Neural progenitor cell (in vitro differentiated cells): ENCODE data around the gene CCDC182. TPM values are rescaled to one million over a fixed set of nuclear protein-coding genes. Genes with fewer than 3 reads are reported as not detected.

ENCODE experiments used
- DNase-seq: peaks from one replicate; pipeline ENCODE4 v3.0.0-alpha.2; 2016; ENCODE audit warnings: low spot score
- H2AFZ ChIP-seq: fragments of 200-600 bp; sonication (generic); replicated peaks from 2 replicates; pipeline ENCODE4 v1.6.1; 2016; ENCODE audit warnings: antibody characterized with exemption
- H3F3A ChIP-seq: fragments of 200-600 bp; sonication (generic); 2 replicates; pipeline ENCODE4 v1.6.1; 2016; ENCODE audit warnings: antibody characterized with exemption, low read depth
- H3K27ac ChIP-seq: fragments of 200-600 bp; sonication (generic); 2 replicates; pipeline ENCODE4 v1.5.1; 2016; ENCODE audit warnings: mild to moderate bottlenecking
- H3K27me3 ChIP-seq: fragments of 200-600 bp; sonication (generic); 2 replicates; pipeline ENCODE4 v1.6.1; 2016; ENCODE audit warnings: mild to moderate bottlenecking, moderate library complexity
- H3K36me3 ChIP-seq: fragments of 200-600 bp; sonication (generic); 2 replicates; pipeline ENCODE4 v1.5.1; 2016
- H3K4me1 ChIP-seq: fragments of 200-600 bp; sonication (generic); 2 replicates; pipeline ENCODE4 v1.6.1; 2016; ENCODE audit warnings: mixed run types
- H3K4me2 ChIP-seq: fragments of 200-600 bp; sonication (generic); 2 replicates; pipeline ENCODE4 v1.6.1; 2016
- H3K4me3 ChIP-seq: fragments of 200-600 bp; sonication (generic); 2 replicates; pipeline ENCODE4 v1.5.1; 2016
- H3K79me2 ChIP-seq: fragments of 200-600 bp; sonication (generic); 2 replicates; pipeline ENCODE4 v1.6.1; 2016; ENCODE audit warnings: low read depth
- H3K9ac ChIP-seq: fragments of 200-600 bp; sonication (generic); 2 replicates; pipeline ENCODE4 v1.6.1; 2016
- H3K9me3 ChIP-seq: fragments of 200-600 bp; sonication (generic); 2 replicates; pipeline ENCODE4 v1.5.1; 2016; ENCODE audit warnings: low read depth
- H4K20me1 ChIP-seq: fragments of 200-600 bp; sonication (generic); 2 replicates; pipeline ENCODE4 v1.6.1; 2016; ENCODE audit warnings: low read depth
- H3K27ac Mint-ChIP-seq: 3 replicates; pipeline ENCODE4 v1.8.0; 2021; ENCODE audit warnings: mixed read lengths
- H3K27me3 Mint-ChIP-seq: 2 replicates; pipeline ENCODE4 v1.8.0; 2022; ENCODE audit warnings: low read depth, mild to moderate bottlenecking, inconsistent platforms, moderate library complexity, mixed read lengths; ENCODE audit not compliant: insufficient read depth
- H3K36me3 Mint-ChIP-seq: 3 replicates; pipeline ENCODE4 v1.8.0; 2021; ENCODE audit warnings: mixed read lengths
- H3K4me1 Mint-ChIP-seq: 3 replicates; pipeline ENCODE4 v1.8.0; 2021; ENCODE audit warnings: mixed read lengths
- H3K4me3 Mint-ChIP-seq: 3 replicates; pipeline ENCODE4 v1.8.0; 2021; ENCODE audit warnings: mild to moderate bottlenecking, moderate library complexity, mixed read lengths
- H3K9me3 Mint-ChIP-seq: 3 replicates; pipeline ENCODE4 v1.8.0; 2020; ENCODE audit warnings: mixed read lengths
- CTCF ChIP-seq: fragments of 200-600 bp; sonication (generic); IDR thresholded peaks from 2 replicates; pipeline ENCODE4 v1.5.1; 2017; ENCODE audit warnings: antibody characterized with exemption, mild to moderate bottlenecking
- EZH2 ChIP-seq: fragments of 200-600 bp; sonication (generic); IDR thresholded peaks from 2 replicates; pipeline ENCODE4 v1.6.1; 2017; ENCODE audit warnings: antibody characterized with exemption, mild to moderate bottlenecking, moderate library complexity
- EZH2phosphoT487 ChIP-seq: fragments of 200-600 bp; sonication (generic); IDR thresholded peaks from 2 replicates; pipeline ENCODE4 v1.6.1; 2017; ENCODE audit warnings: antibody characterized with exemption
- total RNA-seq: library from RNA; depleted of rRNA; stranded (reverse); fragments of >200 nt; gene quantifications from 2 replicates; pipeline ENCODE4 v1.2.3, GENCODE V29; 2015; ENCODE audit warnings: low replicate concordance

Gene CCDC182
- total RNA-seq, 1 donor from 2014 or later, result not detected

DNA sequence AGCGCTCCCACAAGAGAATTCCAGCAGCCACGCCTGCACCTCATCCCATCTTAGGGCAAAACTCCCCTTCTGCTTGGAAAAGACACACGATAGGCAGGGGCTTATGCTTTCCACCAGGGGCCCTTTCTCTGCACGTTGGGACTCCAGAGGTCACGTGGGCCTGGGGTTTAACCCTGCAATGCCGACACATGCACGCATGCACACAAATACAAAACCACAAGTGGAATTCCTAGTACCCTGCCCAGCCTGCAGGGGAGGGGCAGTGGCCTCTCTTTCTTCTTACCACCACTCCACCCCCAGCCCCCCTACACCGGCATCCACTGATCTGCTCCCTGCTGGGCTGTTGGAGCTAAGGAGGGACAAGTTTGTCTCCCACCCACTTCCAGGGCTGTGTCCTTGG is 16.8 kb upstream of the CCDC182 start:
- H3K27me3 ChIP-seq, result no peaks in the 10 kb centered on the region
- peak; percentile 72 for DNase-seq
- Mint-ChIP-seq H3K36me3 (no peaks in the 10 kb centered on the region), H3K9me3 (peaks cover 3% of the 10 kb centered on the region), H3K27ac (peak overlapping the region; percentile 54), H3K4me3 (peak overlapping the region; percentile 78), H3K27me3 (peaks cover 16% of the 10 kb centered on the region), H3K4me1 (peaks cover 56% of the 10 kb centered on the region)
- TF ChIP-seq CTCF, result peak; percentile 28
- TF ChIP-seq EZH2phosphoT487, result no peak
- no peaks in the 10 kb centered on the region for H4K20me1 ChIP-seq
- peaks cover 47% of the 10 kb centered on the region for H3F3A ChIP-seq
- H3K4me3 ChIP-seq, result peak overlapping the region; percentile 34
- no peaks in the 10 kb centered on the region for H3K79me2 ChIP-seq
- H3K9ac ChIP-seq, result no peak overlapping the region
- H3K4me2 ChIP-seq, result peak overlapping the region; percentile 78
- H3K36me3 ChIP-seq, result no peaks in the 10 kb centered on the region
- H2AFZ ChIP-seq, result no peak overlapping the region
- peaks cover 40% of the 10 kb centered on the region for H3K4me1 ChIP-seq
- no peaks in the 10 kb centered on the region for H3K9me3 ChIP-seq
- no peak overlapping the region for H3K27ac ChIP-seq

- Histone ChIP-seq H2AFZ (no peak overlapping the region), H3K9me3 (no peaks in the 10 kb centered on the region), H3K27ac (no peak overlapping the region), H3K9ac (no peak overlapping the region), H3K4me1 (peaks cover 48% of the 10 kb centered on the region), H3F3A (peaks cover 62% of the 10 kb centered on the region), H3K4me3 (no peak overlapping the region), H3K27me3 (no peaks in the 10 kb centered on the region), H4K20me1 (no peaks in the 10 kb centered on the region), H3K4me2 (no peak overlapping the region), H3K36me3 (no peaks in the 10 kb centered on the region), H3K79me2 (no peaks in the 10 kb centered on the region)
- H3K27me3 Mint-ChIP-seq, result peaks cover 13% of the 10 kb centered on the region
- TF ChIP-seq EZH2phosphoT487, result no peak
- TF ChIP-seq EZH2, result no peak
- TF ChIP-seq CTCF, result no peak
- H3K36me3 Mint-ChIP-seq, result no peaks in the 10 kb centered on the region
- DNase-seq, result no peak
- H3K4me1 Mint-ChIP-seq, result peaks cover 63% of the 10 kb centered on the region
- H3K4me3 Mint-ChIP-seq, result no peak overlapping the region
- no peaks in the 10 kb centered on the region for H3K9me3 Mint-ChIP-seq
- peak overlapping the region; percentile 57 for H3K27ac Mint-ChIP-seq
These were observed 14.9 kb upstream of the CCDC182 start for GRCh38 chr17:57760046-57760445.

GRCh38 chr17:57758654-57759053 is 13.6 kb upstream of the CCDC182 start:
- H3K27ac Mint-ChIP-seq, result no peak overlapping the region

More at GRCh38 chr17:57758654-57759053, 13.6 kb upstream of the CCDC182 start:
- Histone ChIP-seq H3K4me2 (no peak overlapping the region), H4K20me1 (no peaks in the 10 kb centered on the region), H3F3A (peaks cover 61% of the 10 kb centered on the region), H3K36me3 (no peaks in the 10 kb centered on the region), H3K4me1 (peaks cover 45% of the 10 kb centered on the region), H3K4me3 (no peak overlapping the region), H3K9me3 (no peaks in the 10 kb centered on the region), H3K9ac (no peak overlapping the region), H3K27ac (no peak overlapping the region), H3K79me2 (no peaks in the 10 kb centered on the region), H2AFZ (no peak overlapping the region), H3K27me3 (no peaks in the 10 kb centered on the region)
- Mint-ChIP-seq H3K9me3 (no peaks in the 10 kb centered on the region), H3K36me3 (no peaks in the 10 kb centered on the region), H3K4me1 (peaks cover 56% of the 10 kb centered on the region), H3K27me3 (peaks cover 9% of the 10 kb centered on the region), H3K4me3 (no peak overlapping the region)
- DNase-seq, result no peak
- TF ChIP-seq EZH2phosphoT487, result no peak
- TF ChIP-seq EZH2, result no peak
- no peak for TF ChIP-seq CTCF
